Pulmonary artery endothelial cell (primary cell): ENCODE results near the gene TGIF2. TPM values are rescaled to one million over a fixed set of nuclear protein-coding genes. Genes with fewer than 3 reads are reported as not detected.
"Not testable (repeated sequence)": the region's sequence is repeated elsewhere in the genome, so short reads cannot be mapped to it uniquely, and the experiment has no call there.

Experiments used
- DNase-seq: peaks from one replicate; pipeline ENCODE4 v3.0.0-alpha.2; 2011; ENCODE audit warnings: low read depth, low spot score
- total RNA-seq: library from RNA; depleted of rRNA; stranded (reverse); fragments of >200 nt; gene quantifications from 2 replicates; pipeline ENCODE4 v1.2.3, GENCODE V29; 2014

TGIF2 gene
- total RNA-seq, 1 donor from 2014 or later, result 20.9 TPM

GRCh38 chr20:36576081-36576445 lies 2.7 kb downstream of the TGIF2 start:
- no peak for DNase-seq

DNA sequence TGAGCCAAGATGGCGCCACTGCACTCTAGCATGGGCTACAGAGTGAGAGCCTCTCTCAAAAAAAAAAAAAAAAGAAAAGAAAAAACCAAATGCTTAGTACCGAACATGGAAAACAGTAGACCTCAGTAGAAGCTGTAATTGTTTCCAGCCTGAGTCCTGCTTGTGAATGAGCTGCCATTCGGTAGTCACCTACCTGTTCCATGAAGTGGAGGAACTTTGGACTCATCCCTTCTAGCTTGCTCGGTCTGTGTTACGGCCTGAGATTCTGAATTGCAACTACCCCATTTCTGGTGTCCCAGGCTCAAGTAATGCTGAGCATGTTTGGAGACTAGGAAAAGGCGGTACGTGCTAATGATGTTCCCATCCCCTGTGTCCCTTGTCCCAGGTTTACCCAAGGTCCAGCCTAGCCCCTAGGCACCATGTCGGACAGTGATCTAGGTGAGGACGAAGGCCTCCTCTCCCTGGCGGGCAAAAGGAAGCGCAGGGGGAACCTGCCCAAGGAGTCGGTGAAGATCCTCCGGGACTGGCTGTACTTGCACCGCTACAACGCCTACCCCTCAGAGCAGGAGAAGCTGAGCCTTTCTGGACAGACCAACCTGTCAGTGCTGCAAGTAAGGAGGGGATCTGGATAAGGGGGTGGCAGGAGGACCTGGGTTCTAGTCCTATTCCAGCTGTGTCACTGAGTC lies 5.1 kb downstream of the TGIF2 start:
- no peak for DNase-seq

- DNase-seq, result no peak
Measured at GRCh38 chr20:36579996-36580545, 6.7 kb downstream of the TGIF2 start.

GRCh38 chr20:36582322-36582721 lies 8.9 kb downstream of the TGIF2 start:
- no peak for DNase-seq

GRCh38 chr20:36582821-36583220 lies 9.4 kb downstream of the TGIF2 start:
- DNase-seq, result no peak

DNA sequence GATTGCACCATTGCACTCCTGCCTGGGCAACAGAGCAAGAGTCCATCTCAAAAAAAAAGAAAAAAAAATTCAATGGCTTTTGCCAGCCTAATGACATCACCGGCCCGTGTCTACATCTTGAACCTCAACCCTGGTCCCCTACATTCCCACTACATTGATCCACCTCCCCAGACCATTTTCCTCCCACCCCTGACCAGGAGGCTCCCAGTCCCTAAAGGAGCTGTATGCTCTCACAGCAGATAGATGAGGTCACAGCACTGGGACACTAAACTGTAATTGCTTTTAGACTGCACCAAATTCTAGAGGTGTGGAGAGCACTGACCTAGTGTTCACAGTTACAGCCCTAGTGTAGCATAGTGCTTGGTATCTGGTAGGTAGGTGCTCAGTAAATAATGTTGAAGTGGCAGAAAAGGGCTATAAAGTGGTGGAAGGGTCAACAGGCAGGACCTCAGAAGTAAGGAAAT lies 10.7 kb downstream of the TGIF2 start:
- no peak for DNase-seq

GRCh38 chr20:36585410-36586125 lies 12.2 kb downstream of the TGIF2 start:
- no peak for DNase-seq

DNA sequence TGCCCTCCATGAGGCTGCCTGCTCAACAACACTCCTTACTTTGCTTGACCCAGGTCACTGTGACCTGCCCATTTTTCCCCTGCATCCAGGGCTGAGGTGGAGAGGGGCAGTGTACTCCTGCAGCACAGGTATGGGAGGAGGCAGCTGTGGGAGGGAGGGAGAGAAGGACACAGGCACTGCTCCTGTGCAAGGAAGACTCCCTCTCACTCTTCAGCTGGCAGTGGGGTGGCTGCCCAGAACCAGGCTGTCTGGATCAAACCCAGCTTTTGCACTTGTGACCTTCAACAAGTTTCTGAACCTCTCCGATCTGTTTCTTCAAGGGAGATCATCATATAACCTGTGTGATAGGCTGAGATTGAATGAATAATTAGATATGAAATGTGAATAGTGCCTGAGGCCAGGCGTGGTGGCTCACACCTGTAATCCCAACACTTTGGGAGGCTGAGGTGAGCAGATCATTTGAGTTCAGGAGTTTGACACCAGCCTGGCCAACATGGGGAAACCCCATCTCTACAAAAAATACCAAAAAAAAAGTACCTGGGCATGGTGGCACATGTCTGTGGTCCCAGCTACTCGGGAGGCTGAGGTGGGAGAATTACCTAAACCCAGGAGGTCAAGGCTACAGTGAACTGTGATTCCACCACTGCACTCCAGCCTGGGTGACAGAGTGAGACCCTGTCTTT lies 14.1 kb downstream of the TGIF2 start:
- no peak for DNase-seq

DNA sequence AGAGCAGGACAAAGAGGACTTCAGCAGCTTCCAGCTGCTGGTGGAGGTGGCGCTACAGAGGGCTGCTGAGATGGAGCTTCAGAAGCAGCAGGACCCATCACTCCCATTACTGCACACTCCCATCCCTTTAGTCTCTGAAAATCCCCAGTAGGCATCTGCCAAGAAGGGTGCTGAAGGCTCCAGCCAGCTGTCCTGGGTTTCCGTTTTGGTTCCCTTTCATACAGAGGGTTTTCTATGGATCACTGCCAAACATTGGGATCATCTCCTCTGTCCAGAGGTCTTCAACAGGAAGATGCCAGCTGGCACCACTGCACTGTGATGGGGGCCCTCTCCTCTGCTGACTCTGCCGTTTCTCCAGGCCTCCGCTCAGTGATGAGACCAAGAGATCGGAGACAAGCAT lies 17.9 kb downstream of the TGIF2 start:
- no peak for DNase-seq

GRCh38 chr20:36591854-36592641 lies 18.7 kb downstream of the TGIF2 start:
- DNase-seq, result no peak

DNA sequence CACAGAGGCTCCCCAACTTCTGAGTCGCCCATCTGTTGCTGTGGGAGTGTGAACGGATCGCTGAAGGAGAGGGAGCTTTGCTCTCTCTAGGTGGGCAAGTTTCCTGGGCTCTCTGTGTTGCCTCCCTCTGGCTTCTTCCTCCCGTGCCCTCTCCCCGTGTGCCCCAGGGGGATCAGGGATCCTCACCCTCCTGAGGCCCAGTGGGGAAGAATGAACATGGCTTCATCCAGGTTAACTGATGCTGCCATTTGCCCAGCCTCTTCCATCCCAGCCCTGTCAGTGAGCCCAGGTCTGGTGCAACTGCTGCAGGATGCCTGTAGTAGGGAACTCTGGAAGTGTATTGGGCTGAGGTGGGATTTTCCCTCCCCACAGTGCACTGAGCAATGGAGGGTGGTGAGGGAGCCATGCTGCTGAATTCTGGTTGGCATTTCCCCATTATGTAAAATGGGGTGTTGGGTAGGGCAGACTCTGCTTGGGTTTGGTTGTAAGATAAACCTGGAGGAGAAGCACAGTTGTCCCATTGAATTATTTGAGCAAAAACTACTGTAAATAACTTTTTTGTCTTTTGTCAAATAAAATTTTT lies 20.0 kb downstream of the TGIF2 start:
- DNase-seq, result no peak

DNA sequence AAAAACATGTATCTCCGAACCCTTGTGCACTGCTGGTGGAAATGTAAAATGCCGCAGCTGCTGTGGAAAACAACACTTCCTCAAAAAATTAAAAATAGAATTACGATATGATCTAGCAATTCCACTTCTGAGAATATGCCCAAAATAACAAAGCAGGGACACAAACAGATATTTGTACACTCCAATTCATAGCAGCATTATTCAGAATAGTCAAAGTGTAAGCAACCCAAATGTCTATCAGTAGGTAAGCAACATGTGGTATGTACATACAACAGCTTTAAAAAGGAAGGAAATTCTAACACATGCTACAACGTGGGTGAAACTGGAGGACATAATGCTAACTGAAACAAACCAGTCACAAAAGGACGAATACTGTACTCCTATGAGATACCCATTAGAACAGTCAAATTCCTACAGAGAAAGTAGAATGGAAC lies 26.5 kb downstream of the TGIF2 start:
- no peak for DNase-seq

DNA sequence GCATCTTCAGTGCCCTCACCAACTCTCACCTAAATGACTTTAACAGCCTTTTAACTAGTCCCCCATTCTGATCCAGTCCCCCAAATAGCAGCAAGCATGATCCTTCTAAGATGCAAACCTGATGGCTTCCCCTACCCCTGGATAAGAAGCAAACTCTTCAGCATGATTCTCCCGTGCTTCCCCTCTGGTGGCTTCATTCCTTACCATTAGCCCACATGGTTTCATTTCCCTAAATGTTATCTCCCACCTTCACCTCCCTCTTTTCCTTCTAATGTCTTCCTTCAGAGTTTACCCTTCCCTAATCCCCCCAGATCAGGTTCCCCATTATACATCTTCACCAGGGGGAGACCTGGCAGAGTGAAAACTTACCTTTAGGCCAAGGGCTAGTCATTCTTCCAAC lies 28.1 kb downstream of the TGIF2 start:
- no peak for DNase-seq

DNA sequence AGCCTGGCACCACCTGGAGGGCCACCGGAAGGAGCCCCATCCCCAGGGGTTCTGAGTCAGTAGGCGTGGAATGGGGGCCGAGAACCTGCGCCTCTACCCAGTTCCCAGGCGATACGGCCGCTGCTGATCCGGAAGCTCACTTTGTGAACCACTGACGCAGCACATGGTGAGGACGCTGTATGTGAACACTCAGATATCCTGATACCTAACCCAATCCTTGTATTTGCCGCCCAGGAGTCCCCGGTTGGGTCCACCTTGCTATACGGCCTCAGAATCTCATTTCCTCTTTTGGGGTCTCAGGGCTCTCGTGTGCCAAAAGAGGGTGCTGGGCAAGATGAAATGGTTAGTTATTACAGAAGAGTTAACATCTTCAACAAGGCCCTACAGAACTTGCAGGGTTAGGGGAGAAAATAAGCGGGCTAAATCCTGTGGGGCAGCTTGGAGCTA lies 31.6 kb downstream of the TGIF2 start:
- no peak for DNase-seq

- DNase-seq, result peak; percentile 94
Measured at GRCh38 chr20:36605399-36606157, 32.2 kb downstream of the TGIF2 start, which contains the start of gene RAB5IF. Gene RAB5IF, plus strand, starts transcription at chr20:36605779. Its CDS starts 173 bp downstream, at chr20:36605952.

DNA sequence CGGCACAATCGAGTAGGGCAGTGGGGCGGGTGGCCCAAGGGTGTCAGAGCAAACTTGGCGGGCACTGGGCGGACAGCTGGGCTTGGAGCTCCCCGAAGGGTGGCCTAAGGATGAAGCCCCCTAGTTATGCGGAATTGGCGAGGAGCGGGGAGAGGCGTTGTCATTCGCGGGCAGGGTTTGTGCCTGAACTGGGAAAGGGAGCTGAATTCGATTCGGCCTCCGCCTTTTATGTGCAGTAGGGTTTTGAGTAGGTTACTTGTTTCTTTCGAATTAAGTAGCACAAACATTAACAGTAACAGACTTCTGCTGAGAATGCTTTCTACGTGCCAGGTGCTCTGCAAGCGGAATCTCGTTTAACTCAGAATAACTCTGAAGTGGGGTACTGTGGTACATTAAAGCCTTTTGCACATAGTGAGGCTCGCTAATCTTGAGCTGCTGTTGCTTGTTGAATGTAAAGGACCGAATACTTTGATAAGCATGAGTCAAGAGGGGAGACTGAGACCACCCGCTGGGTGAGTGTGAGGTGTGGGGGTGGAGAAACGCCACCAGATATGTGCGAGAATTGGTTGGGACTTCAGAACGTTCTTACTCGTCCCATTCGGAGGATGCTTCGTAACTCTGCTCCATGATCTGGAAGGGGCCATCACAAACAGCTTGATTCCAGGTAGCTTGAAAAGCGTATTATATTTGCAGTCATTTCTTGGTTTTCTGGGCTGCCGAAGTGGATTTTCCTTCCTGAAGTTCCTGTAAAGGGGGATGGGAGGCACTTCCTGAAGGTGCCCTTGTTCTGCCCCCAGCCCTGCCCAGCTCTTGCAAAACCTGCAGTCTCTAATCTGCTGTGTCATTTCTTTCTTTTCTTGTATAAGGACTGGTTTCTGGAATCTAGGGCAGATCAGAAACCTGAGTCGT lies 33.0 kb downstream of the TGIF2 start:
- no peak for DNase-seq

GRCh38 chr20:36607586-36608387 lies 34.4 kb downstream of the TGIF2 start:
- DNase-seq, result no peak

DNA sequence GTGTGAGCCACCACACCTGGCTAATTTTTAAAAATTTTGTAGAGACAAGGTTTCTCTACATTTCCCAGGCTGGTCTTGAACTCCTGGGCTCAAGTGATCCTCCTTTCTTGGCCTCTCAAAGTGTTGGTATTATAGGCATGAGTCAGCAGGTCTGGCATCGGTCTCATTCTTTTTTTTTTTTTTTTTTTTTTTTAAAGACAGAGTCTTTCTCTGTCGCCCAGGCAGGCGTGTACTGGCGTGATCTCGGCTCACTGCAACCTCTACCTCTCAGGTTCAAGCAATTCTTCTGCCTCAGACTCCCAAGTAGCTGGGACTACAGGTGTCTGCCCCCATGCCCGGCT lies 35.0 kb downstream of the TGIF2 start:
- not testable (repeated sequence) for DNase-seq
